GM13977 (cell line): Measurements from ENCODE around the gene LRRC4C.
A peak's percentile ranks its signal among the peaks of the same experiment; 100 is the strongest.

Source experiments
- DNase-seq: peaks from one replicate; pipeline ENCODE4 v3.0.0; 2012; ENCODE audit warnings: low spot score
- CTCF ChIP-seq: IDR thresholded peaks from 2 replicates; pipeline ENCODE4 v1.5.1; 2012; ENCODE audit warnings: mild to moderate bottlenecking, control low read depth; ENCODE audit not compliant: insufficient read depth; ENCODE audit errors: extremely low read depth, missing control alignments
- in situ Hi-C: fragments of 300-500 bp; cut with MboI; formaldehyde crosslinking; loops from one replicate; pipeline ENCODE4 v1.12.0; 2022; ENCODE audit warnings: low sequenced_read_pairs, low pct_unique_long_range_greater_than_20kb, mixed read lengths, inconsistent platforms; ENCODE audit not compliant: unreplicated experiment

LRRC4C gene

GRCh38 chr11:41146326-41146725, 313.1 kb downstream of the LRRC4C start:
- no peak for TF ChIP-seq CTCF
- DNase-seq: no peak
- in situ Hi-C loops: no loop called here

- no peak for DNase-seq
- in situ Hi-C loops: no loop called here
- TF ChIP-seq CTCF: no peak
These were observed 314.0 kb downstream of the LRRC4C start for GRCh38 chr11:41145420-41145819.

- DNase-seq: no peak
- TF ChIP-seq CTCF: no peak
- in situ Hi-C loops: no loop called here
These were observed 324.5 kb downstream of the LRRC4C start for GRCh38 chr11:41134971-41135370.

GRCh38 chr11:41133023-41133422, 326.4 kb downstream of the LRRC4C start:
- in situ Hi-C loops: no loop called here
- TF ChIP-seq CTCF: no peak
- no peak for DNase-seq

GRCh38 chr11:41121600-41121999, 337.9 kb downstream of the LRRC4C start:
- in situ Hi-C loops: no loop called here
- no peak for TF ChIP-seq CTCF
- no peak for DNase-seq

- in situ Hi-C loops: no loop called here
- no peak for TF ChIP-seq CTCF
- peak; percentile 2 for DNase-seq
These were observed 340.0 kb downstream of the LRRC4C start for GRCh38 chr11:41119484-41119883.

- no peak for TF ChIP-seq CTCF
- DNase-seq: no peak
- in situ Hi-C loops: no loop called here
These were observed 340.9 kb downstream of the LRRC4C start for GRCh38 chr11:41118521-41118920.
